Measurements from ENCODE around the gene GLYATL3.

GLYATL3 gene

GRCh38 chr6:49509342-49509741 lies 9.6 kb downstream of the GLYATL3 start:
- in situ Hi-C loops (cut with HindIII; ENCODE audit: low pct_ligation_motif_present, low pct_unique_long_range_greater_than_20kb, low sequenced_read_pairs), result no loop called here

DNA sequence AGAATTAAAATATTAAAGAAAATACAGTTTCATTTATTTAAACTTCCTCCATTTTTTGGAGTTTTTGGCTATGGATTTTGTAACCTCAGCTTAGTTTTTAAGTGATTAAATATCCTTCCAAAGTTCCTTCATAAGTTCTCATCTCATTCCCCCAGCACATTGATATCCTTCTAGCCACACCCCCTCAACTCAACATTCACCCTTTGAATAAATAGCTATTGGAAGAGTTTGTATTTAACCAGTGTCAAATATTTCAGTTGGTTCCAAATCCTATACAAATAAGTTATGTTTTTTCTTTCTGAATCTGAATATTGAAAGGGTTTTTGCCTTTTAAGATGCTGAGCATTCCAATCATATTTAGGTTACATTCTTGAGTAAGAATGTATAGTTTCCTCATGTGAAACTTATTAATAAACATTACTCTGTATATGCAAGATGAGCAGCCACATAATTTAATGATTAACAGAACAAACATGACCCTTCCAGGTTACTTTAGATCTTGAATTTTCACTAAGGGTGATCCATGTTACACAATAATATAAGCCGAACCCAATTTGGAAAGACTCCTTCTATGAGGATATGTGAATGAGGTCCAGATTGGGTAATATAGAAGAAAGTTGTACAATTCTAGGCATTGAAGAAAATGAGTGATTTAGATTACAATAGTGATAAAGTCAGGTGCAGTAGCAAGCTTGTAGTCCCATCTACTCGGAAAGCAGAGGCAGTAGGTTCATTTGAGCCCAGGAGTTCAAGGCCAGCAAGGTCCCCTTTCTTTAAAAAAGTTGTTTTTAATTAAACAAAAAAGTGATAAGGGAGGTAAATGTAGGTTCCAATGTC lies 13.6 kb downstream of the GLYATL3 start:
- in situ Hi-C loops (cut with HindIII; ENCODE audit: low pct_ligation_motif_present, low pct_unique_long_range_greater_than_20kb, low sequenced_read_pairs), result no loop called here
- no peak for DNase-seq

More at GRCh38 chr6:49509342-49509741, 9.6 kb downstream of the GLYATL3 start:
- DNase-seq, result no peak

GRCh38 chr6:49514571-49515484 lies 15.1 kb downstream of the GLYATL3 start:
- in situ Hi-C loops (cut with HindIII; ENCODE audit: low pct_ligation_motif_present, low pct_unique_long_range_greater_than_20kb, low sequenced_read_pairs), result no loop called here
- DNase-seq, result no peak

DNA sequence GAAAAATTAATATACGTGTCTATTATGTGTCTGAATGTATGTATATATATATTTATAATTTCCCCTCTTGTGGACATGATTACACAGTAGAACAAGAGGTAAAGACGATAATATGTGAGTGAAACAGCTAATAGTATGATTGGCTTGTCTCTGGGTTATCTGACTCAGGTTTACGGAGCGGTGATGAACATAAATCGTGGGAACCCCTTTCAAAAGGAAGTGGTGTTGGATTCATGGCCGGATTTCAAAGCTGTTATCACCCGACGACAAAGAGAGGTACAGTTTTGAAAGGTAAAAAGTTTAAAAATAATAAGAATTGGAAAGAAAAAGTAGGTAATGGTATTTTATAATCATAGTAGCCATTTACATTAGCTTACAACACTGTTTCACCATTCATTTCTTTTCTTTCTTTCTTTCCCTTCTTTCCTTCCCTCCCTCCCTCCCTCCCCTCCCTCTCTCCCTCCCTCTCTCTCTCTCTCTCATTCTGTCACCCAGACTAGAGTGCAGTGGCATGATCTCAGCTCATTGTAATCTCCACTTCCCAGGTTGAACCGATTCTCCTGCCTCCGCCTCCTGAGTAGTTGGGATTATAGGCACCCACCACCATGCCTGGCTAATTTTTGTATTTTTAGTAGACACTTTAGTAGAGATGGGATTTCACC lies 15.9 kb downstream of the GLYATL3 start:
- in situ Hi-C loops (cut with HindIII; ENCODE audit: low pct_ligation_motif_present, low pct_unique_long_range_greater_than_20kb, low sequenced_read_pairs), result no loop called here
- no peak for DNase-seq

DNA sequence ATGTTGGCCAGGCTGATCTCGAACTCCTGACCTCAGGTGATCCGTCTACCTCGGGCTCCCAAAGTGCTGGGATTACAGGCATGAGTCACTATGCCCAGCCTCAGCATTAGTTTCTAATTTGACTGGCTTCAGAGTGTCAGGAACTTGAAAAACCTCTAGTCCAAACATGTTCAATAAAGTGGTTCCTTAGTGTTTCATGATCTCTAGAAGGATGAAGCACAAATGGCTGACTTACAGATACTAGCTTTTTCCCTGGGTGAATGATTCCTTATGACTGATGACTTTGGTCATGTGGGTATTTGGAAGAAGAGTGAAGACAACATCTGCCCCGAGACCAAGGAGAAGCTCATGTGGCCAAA lies 16.4 kb downstream of the GLYATL3 start:
- no peak for DNase-seq

GRCh38 chr6:49517919-49518318 lies 18.2 kb downstream of the GLYATL3 start:
- in situ Hi-C loops (cut with HindIII; ENCODE audit: low pct_ligation_motif_present, low pct_unique_long_range_greater_than_20kb, low sequenced_read_pairs), result no loop called here
- no peak for DNase-seq

More for the DNA sequence above, 16.4 kb downstream of the GLYATL3 start:
- in situ Hi-C loops (cut with HindIII; ENCODE audit: low pct_ligation_motif_present, low pct_unique_long_range_greater_than_20kb, low sequenced_read_pairs), result no loop called here

DNA sequence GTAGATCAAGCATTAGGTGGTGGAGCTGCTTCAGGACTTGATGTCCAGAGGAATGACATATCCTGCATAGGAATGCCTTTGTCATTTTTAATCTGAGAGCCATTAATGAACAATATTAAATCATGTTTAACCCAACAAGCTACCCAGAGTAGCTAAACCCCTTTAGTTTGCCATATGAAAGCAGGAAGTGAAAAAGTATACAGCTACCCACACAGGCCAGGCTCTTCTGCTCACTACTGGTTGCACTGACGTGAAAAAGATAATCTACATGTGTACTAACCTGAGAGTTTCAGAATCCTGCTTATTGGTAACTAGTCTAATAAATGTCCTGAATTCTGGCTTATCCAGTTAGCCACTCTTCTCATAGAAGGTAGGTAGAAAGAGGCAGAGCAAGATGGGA lies 19.9 kb downstream of the GLYATL3 start:
- DNase-seq, result no peak
- in situ Hi-C loops (cut with HindIII; ENCODE audit: low pct_ligation_motif_present, low pct_unique_long_range_greater_than_20kb, low sequenced_read_pairs), result no loop called here

GRCh38 chr6:49522710-49523593 lies 23.2 kb downstream of the GLYATL3 start:
- in situ Hi-C loops (cut with HindIII; ENCODE audit: low pct_ligation_motif_present, low pct_unique_long_range_greater_than_20kb, low sequenced_read_pairs), result no loop called here
- no peak for DNase-seq

DNA sequence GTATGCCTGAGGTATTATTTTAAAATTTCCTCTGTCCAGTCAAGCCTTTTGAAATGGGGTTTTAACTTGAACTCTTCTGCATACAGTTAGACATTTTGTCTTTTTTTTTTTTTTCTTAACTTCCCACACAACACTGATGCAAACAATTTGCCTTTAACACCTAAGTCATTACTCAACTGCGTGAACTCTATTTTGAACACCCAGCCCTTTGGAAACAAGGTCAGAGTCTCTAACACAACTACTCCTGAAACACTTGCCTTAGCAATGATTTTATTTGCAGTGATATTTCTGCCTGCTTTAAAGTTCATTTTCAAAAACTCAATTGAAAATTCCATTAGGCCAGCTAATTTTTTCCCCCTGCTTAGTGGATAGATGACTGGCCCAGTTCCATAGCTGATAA lies 24.2 kb downstream of the GLYATL3 start:
- in situ Hi-C loops (cut with HindIII; ENCODE audit: low pct_ligation_motif_present, low pct_unique_long_range_greater_than_20kb, low sequenced_read_pairs), result no loop called here

DNA sequence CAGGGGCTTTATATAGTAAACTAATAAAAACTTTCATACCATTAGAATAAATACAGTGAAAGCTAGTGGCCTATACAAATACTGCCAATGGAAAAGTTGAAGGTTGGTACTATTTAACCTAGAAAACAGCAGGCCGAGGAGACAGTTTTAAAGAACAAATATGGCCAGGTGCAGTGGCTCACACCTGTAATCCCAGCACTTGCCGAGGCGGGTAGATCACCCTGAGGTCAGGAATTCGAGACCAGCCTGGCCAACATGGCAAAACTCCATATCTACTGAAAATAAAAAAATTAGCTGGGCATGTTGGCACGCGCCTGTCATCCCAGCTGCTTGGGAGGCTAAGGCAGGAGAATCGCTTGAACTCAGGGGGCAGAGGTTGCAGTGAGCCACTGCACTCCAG lies 24.8 kb downstream of the GLYATL3 start:
- in situ Hi-C loops (cut with HindIII; ENCODE audit: low pct_ligation_motif_present, low pct_unique_long_range_greater_than_20kb, low sequenced_read_pairs), result no loop called here
- no peak for DNase-seq

More for the DNA sequence above, 24.2 kb downstream of the GLYATL3 start:
- DNase-seq, result no peak

DNA sequence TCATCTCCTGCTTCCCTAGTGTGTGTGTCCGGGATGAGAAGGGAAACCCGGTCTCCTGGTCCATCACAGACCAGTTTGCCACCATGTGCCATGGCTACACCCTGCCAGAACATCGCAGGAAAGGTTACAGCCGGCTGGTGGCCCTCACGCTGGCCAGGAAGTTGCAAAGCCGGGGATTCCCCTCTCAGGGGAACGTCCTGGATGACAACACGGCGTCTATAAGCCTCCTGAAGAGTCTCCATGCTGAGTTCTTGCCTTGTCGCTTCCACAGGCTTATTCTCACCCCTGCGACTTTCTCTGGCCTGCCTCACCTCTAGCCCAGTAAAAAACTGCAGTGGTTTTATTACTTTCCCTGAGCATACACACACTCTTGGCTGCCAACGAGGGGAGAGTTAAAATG lies 26.9 kb downstream of the GLYATL3 start:
- in situ Hi-C loops (cut with HindIII; ENCODE audit: low pct_ligation_motif_present, low pct_unique_long_range_greater_than_20kb, low sequenced_read_pairs), result no loop called here
- no peak for DNase-seq

GRCh38 chr6:49527320-49527719 lies 27.6 kb downstream of the GLYATL3 start:
- in situ Hi-C loops (cut with HindIII; ENCODE audit: low pct_ligation_motif_present, low pct_unique_long_range_greater_than_20kb, low sequenced_read_pairs), result no loop called here
- no peak for DNase-seq

DNA sequence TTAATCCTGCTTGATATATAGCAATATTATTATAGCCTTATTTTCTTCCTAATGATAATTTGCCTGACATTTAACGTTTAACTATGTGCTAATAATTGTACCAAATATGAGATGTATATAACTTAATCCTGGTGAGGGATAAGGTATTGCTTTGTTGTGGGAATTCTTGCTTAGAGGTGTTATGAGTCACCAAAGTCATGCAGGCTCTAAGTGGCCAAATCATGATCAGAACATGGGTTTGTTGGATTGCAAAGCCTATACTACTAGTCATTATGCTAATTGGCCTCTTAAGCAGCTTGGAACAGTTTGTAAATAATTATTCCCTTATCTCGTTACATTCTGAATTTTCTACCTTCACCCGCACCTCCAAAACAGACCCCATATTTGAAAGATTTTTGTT lies 28.8 kb downstream of the GLYATL3 start:
- no peak for DNase-seq
- in situ Hi-C loops (cut with HindIII; ENCODE audit: low pct_ligation_motif_present, low pct_unique_long_range_greater_than_20kb, low sequenced_read_pairs), result no loop called here

- DNase-seq, result no peak
- in situ Hi-C loops (cut with HindIII; ENCODE audit: low pct_ligation_motif_present, low pct_unique_long_range_greater_than_20kb, low sequenced_read_pairs), result no loop called here
Measured at GRCh38 chr6:49530141-49530776, 30.5 kb downstream of the GLYATL3 start.

- in situ Hi-C loops (cut with HindIII; ENCODE audit: low pct_ligation_motif_present, low pct_unique_long_range_greater_than_20kb, low sequenced_read_pairs), result no loop called here
Measured at GRCh38 chr6:49531774-49532569, 32.2 kb downstream of the GLYATL3 start.

GRCh38 chr6:49535795-49536194 lies 36.1 kb downstream of the GLYATL3 start:
- no peak for DNase-seq
- in situ Hi-C loops (cut with HindIII; ENCODE audit: low pct_ligation_motif_present, low pct_unique_long_range_greater_than_20kb, low sequenced_read_pairs), result no loop called here

More at GRCh38 chr6:49531774-49532569, 32.2 kb downstream of the GLYATL3 start:
- peak; percentile 77 for DNase-seq

GRCh38 chr6:49539102-49539501 lies 39.4 kb downstream of the GLYATL3 start:
- in situ Hi-C loops (cut with HindIII; ENCODE audit: low pct_ligation_motif_present, low pct_unique_long_range_greater_than_20kb, low sequenced_read_pairs), result no loop called here
- no peak for DNase-seq

All from ACHN (cell line).